Cerebellar cortex (tissue), 1 donor: Measurements from ENCODE around the gene PRLR.
"Not testable (repeated sequence)": the region's sequence is repeated elsewhere in the genome, so short reads cannot be mapped to it uniquely, and the experiment has no call there.

Source experiments
- DNase-seq: peaks from one replicate; pipeline ENCODE4 v3.0.0-alpha.2; 2015; ENCODE audit warnings: low spot score

Gene PRLR

DNA sequence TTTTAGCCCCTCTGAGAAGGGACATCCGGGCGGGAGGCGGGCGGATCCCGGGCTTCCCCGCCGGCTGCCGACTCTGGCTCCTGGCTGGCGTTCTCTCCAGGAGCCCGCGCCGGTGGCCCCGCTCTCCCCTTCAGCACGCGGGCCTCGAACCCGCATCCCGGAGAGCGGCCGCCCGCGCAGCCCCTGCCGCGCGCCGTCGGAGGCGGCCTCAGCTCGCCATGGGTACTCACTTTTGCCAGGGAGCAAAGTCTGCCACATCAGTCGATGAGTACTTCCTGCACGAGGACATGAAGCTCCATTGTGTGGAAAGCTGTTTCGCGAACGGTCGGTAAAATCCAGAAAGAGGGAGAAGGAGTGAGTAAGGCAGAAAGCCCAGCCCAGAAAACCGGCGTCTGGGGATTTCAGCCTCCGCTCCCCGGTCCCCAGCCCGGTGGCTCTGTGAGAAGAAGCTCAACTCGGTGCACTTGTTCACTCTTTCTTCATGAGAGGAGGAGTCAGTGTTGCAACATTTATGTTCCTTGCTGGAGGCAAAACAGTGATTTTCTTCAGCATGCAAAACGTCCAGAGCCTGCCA is at the start of gene PRLR:
PRLR (minus strand) TSS at position 450 of the 574 bp plus-strand sequence. CDS start 140,867 bp downstream, outside the sequence.
- peak; percentile 7 for DNase-seq

DNA sequence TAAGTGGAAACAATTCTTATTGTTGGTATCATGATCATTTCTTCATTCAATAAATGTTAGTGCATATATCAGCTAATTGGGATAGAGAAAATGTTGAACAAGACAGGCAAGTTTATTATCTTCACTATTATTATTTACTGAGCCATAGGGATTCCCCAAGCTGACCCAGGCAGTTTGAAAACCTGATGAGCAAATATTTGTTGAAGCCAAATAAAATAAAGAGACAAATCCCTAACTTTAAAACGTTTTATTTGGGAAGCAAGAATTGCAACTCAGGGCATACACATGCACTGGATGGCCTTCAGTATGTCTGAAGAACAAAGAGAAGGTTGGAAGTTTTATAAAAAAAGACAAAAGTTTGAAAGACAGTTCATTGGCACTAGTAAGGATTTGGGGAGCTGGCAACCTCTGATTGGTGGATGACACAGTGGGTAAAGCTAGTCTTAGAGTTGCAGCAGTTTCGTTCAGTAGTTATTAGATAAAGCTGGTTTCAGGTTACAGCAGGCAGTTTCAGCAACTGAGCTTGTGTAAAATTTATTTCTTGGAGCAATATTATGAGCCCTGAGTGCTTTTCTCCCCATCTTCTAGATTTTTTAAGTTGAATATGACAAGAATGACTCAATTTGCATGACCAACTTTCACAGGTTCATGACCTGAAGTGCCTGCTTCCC is 44.7 kb upstream of the PRLR start:
- no peak for DNase-seq

DNA sequence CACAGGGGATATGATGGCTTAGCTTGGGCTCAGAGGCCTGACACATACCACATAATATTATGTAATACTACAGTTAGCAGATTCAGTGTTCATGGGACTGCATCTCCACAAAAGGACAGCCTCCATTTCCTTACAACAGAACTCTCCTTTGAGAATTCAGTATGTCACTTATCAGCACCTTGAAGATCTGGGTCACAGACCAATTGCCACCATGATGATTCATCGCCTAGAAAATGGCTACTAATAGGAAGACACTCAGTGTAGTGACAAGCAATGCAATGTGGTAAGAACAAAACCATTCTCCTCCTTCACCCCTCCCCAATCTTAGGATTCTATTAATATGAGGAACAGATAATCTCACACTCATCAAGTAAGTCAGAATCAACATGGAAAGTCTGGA is 38.7 kb upstream of the PRLR start:
- DNase-seq, result no peak

DNA sequence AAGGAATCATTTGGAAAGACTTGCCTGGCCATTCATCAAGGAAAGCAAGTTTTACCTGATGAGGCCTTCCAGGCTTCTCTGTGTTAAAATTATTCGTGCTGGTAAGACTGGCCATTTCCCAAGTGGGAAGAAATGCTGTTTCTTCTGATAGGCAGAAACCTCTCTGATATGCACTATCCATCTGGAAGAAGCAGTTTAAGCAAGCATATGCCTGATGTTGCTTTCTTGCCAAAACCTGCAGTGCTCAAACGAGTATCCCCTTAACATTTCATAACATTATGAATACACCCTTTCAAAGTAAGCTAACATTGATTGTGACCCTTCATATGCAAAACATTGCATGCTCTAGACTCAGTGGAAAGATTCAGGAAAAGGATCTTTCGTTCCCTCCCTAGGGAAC is 36.0 kb upstream of the PRLR start:
- DNase-seq, result peak; percentile 19

DNA sequence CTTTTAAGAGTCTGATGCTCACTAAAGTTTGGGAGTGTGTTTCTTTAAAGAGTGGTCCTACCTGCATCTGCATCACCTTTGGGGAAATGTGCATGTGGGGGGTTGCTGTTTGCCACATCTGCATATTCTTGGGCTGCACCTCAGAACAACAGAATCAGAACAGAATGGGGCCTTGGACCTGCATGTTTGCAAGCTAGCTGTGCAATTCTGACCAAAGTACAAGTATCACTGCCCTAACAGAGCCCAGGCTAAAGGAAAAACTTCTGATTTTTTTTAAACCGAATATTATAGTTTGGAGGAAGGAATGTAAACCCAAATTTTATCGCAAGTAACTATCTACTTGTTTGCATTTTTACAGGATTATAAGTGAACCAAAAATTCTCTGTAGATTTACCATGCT is 34.2 kb upstream of the PRLR start:
- DNase-seq, result no peak

DNA sequence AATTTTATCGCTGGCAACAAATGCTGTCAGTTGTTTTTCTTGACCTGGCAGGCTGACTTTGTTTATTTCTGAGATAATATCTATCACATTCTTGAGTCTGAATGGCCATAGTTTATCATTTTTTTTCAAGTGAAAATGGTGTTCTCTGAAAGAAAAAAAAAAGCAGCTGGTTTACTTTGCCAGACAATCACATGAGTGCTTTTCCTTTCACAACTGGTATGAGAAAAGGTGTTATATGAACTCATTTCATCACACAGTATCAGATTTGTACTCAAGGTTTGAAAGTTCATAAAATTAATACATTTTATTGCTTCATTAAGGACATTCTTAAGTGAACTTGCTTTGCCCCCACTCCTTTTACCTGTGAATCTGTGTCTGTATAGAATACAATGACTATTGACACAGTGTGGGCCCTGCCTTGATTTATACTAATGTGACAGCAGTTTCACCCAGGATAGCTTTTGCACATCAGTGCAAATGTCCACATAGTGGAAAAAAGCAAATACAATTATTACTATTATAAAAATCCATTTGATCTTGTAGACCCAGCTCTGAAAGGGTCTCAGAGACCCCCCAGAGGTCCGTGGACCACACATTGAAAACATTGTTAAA is 33.1 kb upstream of the PRLR start:
- DNase-seq, result no peak

DNA sequence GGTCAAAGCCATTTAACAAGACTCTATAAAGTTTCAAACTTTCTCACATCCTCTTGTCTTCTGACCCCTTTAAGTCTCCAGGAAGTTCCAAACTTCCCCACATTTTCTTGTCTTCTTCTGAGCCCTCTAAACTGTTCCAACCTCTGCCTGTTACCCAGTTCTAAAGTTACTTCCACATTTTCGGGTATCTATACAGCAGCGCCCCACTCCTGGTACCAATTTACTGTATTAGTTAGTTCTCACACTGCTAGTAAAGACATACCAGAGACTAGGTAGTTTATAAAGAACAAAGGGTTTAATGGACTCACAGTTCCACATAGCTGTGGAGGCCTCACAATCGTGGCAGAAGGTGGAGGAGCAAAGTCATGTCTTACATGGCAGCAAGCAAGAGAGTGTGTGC is 23.3 kb upstream of the PRLR start:
- no peak for DNase-seq

DNA sequence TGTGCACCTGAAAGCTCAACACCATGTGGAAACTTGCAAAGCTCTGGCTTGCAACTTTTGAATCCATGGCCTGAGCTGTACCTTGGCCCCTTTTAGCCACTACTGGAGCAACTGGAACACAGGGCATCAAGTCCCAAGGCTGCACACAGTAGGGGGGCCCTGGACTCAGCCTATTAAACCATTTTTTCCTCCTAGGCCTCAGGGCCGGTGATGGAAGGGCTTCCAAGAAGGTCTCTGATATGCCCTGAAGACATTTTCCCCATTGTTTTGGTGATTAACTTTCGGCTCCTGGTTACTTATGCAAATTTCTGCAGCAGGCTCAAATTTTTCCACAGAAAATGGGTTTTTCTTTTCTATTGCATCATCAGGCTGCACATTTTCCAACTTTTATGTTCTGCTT is 22.7 kb upstream of the PRLR start:
- DNase-seq, result no peak

DNA sequence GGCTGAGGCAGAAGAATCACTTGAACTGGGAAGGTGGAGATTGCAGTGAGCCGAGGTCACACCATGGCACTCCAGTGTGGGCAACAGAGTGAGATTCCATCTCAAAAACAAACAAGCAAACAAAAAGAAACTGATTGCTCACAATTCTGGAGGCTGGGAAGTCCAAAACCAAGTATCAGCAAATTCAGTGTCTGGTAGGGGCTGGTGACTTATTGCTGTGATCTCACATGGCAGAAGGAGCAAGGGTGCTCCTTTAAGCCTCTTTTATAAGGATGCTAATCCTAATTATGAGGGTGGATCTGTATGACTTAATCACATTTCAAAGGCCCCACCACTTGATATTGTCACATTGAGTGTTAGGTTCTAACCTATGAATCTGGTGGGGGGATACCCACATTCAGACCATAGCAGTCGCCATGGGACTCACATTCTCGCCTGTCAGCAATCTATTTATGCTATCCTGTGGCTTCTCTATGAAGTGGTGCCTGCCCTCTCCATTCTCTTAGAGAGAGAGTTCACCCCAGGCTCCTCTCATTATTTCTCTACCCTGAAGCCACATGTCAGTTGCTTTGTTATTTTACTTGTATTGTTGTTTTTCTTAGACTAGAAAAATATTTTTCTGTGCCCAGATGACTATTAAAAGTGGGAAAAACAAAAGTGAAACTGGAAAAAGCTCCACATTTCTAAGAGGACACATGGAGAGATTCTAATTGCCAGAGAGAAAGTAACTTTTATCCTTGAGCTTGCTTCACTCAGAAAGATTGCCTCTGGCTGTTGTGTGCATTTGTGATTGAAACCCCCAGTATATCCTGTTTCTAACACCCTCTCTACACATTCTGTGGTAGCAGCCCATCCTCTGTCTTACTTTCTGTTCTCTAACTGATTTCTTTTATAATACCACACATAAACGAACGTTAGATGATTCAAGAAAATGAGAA is 18.8 kb upstream of the PRLR start:
- no peak for DNase-seq

DNA sequence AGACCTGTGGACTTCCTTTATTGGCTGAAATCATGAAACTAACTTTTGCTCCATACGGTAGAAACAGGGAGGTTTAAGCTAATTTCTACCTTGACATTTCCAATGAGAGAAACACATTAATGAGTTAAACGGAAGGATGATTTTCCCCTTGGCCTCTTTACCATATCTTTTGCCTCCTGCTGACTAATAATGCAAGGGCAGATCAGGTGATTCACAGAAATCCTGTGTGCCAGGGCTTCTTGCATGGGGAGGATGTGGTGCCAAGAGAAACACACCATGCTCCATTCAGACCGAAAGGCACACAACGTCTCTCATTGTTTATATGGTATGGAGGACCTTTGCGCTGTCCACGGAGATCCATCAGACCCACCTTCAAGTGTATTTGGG is 17.4 kb upstream of the PRLR start:
- no peak for DNase-seq

DNA sequence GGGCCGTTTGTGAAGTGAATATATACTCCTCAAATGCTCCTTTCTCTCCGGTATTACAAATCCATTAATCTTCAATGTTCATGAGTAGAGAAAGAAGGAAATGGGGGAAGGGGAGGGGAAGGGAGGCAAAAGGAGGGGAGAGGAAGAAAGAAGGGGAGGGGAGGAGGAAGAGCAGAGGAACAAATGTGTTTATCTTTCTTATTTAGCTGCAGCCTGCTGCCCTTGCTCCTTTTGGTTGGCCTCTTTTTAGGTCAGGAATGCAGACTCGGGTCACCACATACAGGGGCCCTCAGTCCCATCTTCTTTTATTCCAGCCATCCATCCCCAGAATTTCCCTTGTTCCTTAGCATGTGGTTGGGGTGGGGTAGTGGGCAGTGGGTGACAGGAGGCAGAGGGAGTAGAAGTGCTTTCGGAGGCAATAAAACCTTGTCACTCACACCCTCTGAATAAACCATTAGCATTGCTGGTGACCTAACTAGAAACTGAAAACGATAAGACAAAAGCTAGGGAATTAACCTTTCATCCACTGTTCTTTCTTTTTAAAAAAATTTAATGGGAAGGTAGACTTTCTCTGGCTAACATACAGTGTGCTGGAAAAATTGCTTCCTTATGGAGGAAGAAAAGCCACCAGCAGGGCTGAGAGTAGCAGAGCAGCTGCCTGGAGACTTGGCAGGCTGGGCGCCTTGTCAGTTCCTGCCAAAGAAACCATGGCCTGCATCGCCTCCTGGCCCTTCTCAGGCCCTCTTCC is 16.8 kb upstream of the PRLR start:
- peak; percentile 92 for DNase-seq

DNA sequence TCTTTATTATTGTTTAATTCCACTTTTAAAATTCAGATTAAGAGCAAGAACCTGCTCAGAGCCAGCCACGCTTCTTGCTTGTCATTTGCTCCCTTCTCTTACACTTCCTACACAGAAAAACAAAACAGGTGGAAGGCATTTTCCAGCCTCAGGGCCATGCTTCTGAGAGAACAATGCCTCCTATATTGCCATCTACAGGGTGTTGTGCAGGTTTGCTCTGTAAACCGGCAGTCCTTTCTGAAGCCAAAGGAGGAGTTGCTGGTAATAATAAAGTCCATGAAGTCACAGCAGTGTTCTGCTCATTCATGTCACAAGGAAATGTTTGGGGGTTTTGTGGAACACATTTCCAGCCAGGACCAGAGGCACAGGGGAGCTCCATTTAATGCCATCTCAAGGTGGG is 16.1 kb upstream of the PRLR start:
- DNase-seq, result peak; percentile 51

DNA sequence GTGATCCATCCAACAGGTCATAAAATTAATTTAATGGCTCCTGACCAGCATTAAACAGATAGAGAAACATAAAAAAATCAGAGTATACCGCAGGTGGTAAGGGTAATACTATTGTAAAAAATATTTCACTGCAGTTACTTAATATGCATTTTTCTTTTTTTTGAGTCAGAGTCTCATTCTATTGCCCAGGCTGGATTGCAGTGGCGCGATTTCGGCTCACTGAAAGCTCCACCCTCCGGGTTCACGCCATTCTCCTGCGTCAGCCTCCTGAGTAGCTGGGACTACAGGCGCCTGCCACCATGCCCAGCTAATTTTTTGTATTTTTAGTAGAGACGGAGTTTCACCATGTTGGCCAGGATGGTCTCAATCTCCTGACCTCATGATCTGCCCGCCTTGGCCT is 15.1 kb upstream of the PRLR start:
- DNase-seq, result not testable (repeated sequence)

DNA sequence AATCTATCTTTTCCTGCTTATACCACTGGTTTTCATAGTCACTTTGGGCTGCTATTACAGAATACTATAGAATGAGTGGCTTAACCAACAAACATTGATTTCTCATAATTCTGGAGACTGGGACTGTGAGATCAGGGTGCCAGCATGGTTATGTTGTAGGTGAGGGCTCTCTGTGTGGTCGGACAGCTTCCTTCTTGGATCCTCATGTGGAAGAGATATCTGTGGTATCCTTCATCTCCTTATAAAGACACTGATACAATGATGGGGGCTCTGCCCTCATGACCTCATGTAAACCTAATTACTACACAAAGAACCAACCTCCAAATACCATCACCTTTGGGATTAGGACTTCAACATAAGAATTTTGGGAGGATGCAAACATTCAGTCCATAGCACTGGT is 13.9 kb upstream of the PRLR start:
- no peak for DNase-seq

DNA sequence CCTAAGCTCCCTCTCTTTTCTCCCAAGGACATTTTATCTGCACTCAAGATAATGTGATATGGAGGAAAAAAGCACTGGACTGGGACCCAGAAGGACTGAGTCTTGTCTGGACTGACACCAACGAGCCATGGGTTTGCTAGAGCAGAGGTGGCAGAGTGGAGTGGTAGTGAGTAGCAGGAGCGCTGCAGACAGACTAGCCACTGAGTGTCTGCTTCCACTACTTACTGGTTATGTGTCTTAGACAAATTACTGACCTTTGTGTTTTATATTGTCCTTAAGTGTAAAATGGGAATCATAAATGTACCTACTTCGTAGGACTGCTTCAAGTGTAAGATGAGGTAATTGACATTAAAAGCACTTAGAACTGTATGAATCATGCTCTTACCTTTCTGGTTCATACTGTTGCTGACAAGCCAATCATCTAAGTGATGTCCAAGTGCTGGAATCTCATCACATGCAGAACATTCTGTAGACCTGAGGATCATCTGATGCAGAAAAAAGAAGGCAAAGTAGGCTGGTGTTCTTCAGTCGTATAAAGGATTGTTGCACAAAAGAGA is 12.5 kb upstream of the PRLR start:
- no peak for DNase-seq

DNA sequence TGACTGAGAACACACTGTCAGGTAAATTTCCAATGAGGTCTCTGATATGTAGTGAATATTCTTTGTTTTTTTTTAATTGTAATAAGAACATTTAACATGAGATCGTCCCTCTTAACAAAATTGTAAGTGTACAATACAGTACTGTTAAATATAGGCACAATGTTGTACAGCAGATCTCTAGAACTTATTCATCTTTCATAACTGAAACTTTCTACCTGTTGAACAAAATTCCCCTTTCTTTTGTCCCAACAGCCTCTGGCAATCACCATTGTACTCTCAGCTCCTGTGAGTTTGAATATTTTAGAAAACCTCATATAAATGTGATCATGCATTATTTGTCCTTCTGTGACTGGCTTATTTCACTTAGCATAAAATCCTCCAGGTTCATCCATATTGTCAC is 10.6 kb upstream of the PRLR start:
- DNase-seq, result no peak

DNA sequence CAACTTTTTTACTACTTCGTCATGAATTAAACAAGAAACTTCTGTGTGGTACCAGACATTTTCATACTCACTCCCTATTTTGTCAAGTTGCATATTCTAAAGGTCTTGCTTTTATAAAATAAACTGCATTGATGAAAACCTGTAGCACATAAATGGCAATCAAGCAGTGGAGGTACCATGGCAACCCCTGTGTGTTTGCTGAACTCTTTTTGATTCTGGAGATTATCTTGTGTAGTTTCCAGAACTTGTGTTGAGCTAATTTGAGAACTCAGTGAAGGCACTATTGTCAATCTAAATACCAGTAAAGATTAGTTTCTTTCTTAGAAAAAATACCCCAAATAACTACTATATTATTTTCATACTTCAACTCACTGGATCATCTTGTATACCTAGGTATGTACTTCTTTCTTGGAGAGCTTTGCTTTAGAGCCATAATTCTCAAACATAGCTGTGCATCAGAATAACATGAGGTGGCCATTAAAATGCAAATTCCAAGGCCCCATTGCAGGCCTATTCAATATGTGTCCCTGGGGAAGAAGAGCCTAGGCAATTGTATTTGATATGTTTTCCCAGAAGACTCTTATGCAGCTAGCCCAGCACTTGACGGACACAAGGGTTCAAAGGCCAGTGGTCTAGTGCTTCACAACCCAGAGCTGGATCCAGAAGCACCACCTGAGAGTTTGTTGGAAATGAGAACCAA is 9.8 kb upstream of the PRLR start:
- no peak for DNase-seq

DNA sequence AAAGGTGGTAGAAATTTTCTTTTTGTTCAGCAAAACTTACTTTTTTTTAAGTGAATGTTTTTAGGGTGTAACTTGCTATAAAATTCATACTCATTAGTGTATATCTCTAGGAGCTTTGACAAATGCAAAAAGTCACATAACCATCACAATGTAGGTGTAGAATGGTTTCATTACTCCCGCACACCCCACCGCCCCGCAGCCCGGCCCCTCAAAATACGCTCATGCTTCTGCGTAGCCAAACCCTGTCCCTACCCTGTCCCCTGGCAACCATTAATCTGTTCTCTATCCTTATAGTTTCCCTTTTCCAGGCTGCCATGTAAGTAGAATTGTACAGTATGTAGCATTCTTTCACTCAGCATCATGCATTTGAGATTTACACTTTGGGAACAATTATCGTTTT is 9.2 kb upstream of the PRLR start:
- DNase-seq, result no peak

DNA sequence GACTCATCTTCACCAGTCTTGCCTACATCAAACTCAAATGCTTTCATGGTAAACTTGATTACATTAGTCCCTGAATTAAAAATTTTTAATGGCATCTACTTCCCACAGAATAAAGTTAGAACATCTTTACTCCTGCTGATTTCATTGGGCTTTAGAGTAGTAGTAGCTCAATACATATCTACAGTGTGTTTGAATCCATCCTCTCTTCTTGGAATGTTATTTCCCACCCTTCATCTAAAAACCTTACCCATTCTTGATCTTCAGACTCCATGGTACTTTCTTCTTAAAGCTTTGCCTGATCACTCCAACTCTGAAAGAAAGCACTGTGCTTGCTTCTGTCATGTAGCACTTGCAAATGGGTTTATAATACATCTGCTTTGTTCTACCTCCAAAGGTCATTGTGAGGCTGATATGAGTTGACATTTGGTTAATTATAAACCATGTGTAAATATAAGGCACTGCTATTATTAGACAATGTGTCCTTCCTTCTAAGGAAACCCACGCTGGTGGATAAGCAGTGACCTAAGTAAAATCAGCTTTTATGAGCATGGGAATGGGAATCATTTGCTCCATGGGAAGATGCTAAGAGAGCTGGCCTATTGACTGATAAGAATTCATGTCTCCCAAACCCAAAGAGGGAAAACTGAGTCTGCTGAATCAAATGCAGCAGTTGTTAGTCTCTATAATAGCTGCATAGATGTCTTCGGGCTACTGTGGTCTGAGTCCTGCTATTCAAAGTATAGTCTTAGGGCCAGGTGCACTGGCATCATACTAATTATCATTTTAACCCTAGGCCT is 7.5 kb upstream of the PRLR start:
- no peak for DNase-seq

DNA sequence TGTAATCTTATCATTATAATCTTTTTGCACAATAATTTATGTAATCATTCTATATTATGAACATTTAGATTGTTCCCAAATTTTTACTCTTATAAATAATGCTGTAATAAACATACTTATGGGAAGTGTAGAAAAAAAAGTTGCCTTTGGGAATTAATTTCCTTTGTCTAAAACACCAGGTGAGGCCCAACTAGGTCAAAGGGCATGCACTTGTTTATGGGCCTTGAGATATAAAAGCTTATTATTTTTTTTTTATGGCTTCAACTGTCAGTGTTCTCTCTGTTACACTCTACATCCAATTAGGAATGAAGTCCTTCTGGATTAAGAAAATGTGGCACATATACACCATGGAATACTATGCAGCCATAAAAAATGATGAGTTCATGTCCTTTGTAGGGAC is 6.5 kb upstream of the PRLR start:
- no peak for DNase-seq
